H1 (cell line): ENCODE data around the gene PI4KA. TPM values are rescaled to one million over a fixed set of nuclear protein-coding genes. Genes with fewer than 3 reads are reported as not detected.

Source experiments
- CTCF ChIA-PET: fragments of 300-600 bp; sonication (Branson Sonifier 250); formaldehyde crosslinking; loops from one replicate; lab custom pipeline; 2021; ENCODE audit not compliant: partially characterized antibody; lab: Charles Lee
- POLR2A ChIA-PET: fragments of 300-600 bp; sonication (Branson Sonifier 250); formaldehyde crosslinking; loops from one replicate; lab custom pipeline; 2021; ENCODE audit warnings: inconsistent platforms; ENCODE audit not compliant: partially characterized antibody; lab: Charles Lee
- DNase-seq, 2 experiments: peaks; one replicate each; pipeline versions ENCODE4 v3.0.0 to v3.0.0-alpha.2; 2010 to 2022; ENCODE audit warnings: low spot score in 2 of 2, low read depth in 1 of 2, mixed read lengths in 1 of 2
- FAIRE-seq: peaks from 2 replicates; lab custom pipeline; 2011; peaks lifted over from hg19 to GRCh38; lab: Jason Lieb, UNC
- H2AFZ ChIP-seq: 2 replicates; pipeline ENCODE4 v1.8.1; 2012; ENCODE audit warnings: low read length, inconsistent platforms
- H2AK5ac ChIP-seq: 2 replicates; pipeline ENCODE4 v1.6.1; 2013; ENCODE audit warnings: low read depth, low read length
- H2BK120ac ChIP-seq: replicated peaks from 2 replicates; pipeline ENCODE3; 2013; ENCODE audit warnings: low read depth, low read length, inconsistent platforms
- H2BK12ac ChIP-seq: 2 replicates; pipeline ENCODE4 v1.6.1; 2013; ENCODE audit warnings: low read depth, low read length
- H2BK15ac ChIP-seq: 2 replicates; pipeline ENCODE4 v1.6.1; 2013; ENCODE audit warnings: low read length
- H2BK20ac ChIP-seq: 2 replicates; pipeline ENCODE4 v1.6.1; 2013; ENCODE audit warnings: low read length
- H2BK5ac ChIP-seq: 2 replicates; pipeline ENCODE4 v1.6.1; 2013; ENCODE audit warnings: low read depth, low read length
- H3K14ac ChIP-seq: 2 replicates; pipeline ENCODE4 v1.6.1; 2013; ENCODE audit warnings: inconsistent platforms; ENCODE audit not compliant: insufficient read length
- H3K18ac ChIP-seq: 2 replicates; pipeline ENCODE4 v1.6.1; 2013; ENCODE audit warnings: low read length; ENCODE audit errors: extremely low read depth
- H3K23ac ChIP-seq: 2 replicates; pipeline ENCODE4 v1.6.1; 2013; ENCODE audit warnings: inconsistent platforms; ENCODE audit not compliant: insufficient read length
- H3K23me2 ChIP-seq: 2 replicates; pipeline ENCODE4 v1.6.1; 2013; ENCODE audit warnings: low read depth, low read length
- H3K27ac ChIP-seq: 2 replicates; pipeline ENCODE4 v1.6.1; 2011; ENCODE audit warnings: low read depth, low read length, inconsistent platforms
- H3K27me3 ChIP-seq, 4 experiments: replicated peaks in 1 of 4; 1 replicate in 1 of 4; 2 replicates in 3 of 4; pipeline versions ENCODE4 v1.6.1 to v1.8.1; 2011 to 2013; ENCODE audit warnings: low read length in 3 of 4, mild to moderate bottlenecking in 3 of 4, inconsistent platforms in 2 of 4, mixed read lengths in 2 of 4, moderate library complexity in 1 of 4; ENCODE audit not compliant: control insufficient read depth in 3 of 4, insufficient read depth in 3 of 4; ENCODE audit errors: extremely low read depth in 1 of 4
- H3K36me3 ChIP-seq, 4 experiments: 2 replicates each; pipeline versions ENCODE4 v1.6.1 to v1.8.1; 2011 to 2013; ENCODE audit warnings: mild to moderate bottlenecking in 4 of 4, low read length in 3 of 4, moderate library complexity in 2 of 4, control low read depth in 1 of 4, inconsistent platforms in 1 of 4; ENCODE audit not compliant: insufficient read depth in 4 of 4, control insufficient read depth in 2 of 4
- H3K4ac ChIP-seq: replicated peaks from 2 replicates; pipeline ENCODE3; 2013; ENCODE audit warnings: low read length, low read depth, mixed read lengths, inconsistent platforms; ENCODE audit not compliant: insufficient read length
- H3K4me1 ChIP-seq, 4 experiments: replicated peaks in 1 of 4; 1 replicate in 1 of 4; 2 replicates in 3 of 4; pipeline versions ENCODE4 v1.6.1 to v1.8.1; 2011 to 2013; ENCODE audit warnings: low read length in 3 of 4, inconsistent platforms in 2 of 4, mixed read lengths in 1 of 4; ENCODE audit not compliant: insufficient read depth in 4 of 4, control insufficient read depth in 3 of 4
- H3K4me2 ChIP-seq, 2 experiments: 2 replicates each; pipeline versions ENCODE4 v1.6.1 to v1.8.1; 2011 to 2013; ENCODE audit warnings: low read depth in 2 of 2, low read length in 2 of 2, control low read depth in 1 of 2, inconsistent platforms in 1 of 2, mild to moderate bottlenecking in 1 of 2; ENCODE audit not compliant: insufficient read depth in 1 of 2
- H3K4me3 ChIP-seq, 4 experiments: fragments of 200-600, 300-600 bp in 1 of 4; sonication (generic), shearing (Covaris generic), sonication (Bioruptor Twin) in 1 of 4; 2 replicates each; pipeline versions ENCODE4 v1.5.1 to v1.8.1; 2011 to 2016; ENCODE audit warnings: low read length in 4 of 4, low read depth in 3 of 4, control low read depth in 2 of 4, inconsistent platforms in 2 of 4, mild to moderate bottlenecking in 2 of 4, mixed read lengths in 1 of 4, moderate library complexity in 1 of 4; ENCODE audit not compliant: insufficient read depth in 2 of 4; ENCODE audit errors: extremely low read depth in 1 of 4
- H3K56ac ChIP-seq: replicated peaks from 2 replicates; pipeline ENCODE3; 2013; ENCODE audit warnings: low read depth, mild to moderate bottlenecking, mixed read lengths, low read length, inconsistent platforms; ENCODE audit not compliant: insufficient read length
- H3K79me1 ChIP-seq: 2 replicates; pipeline ENCODE4 v1.6.1; 2013; ENCODE audit warnings: low read depth, low read length, control low read depth
- H3K79me2 ChIP-seq, 2 experiments: 2 replicates each; pipeline versions ENCODE4 v1.6.1 to v1.8.1; 2012 to 2013; ENCODE audit warnings: low read length in 2 of 2, mild to moderate bottlenecking in 2 of 2, inconsistent platforms in 1 of 2; ENCODE audit not compliant: insufficient read depth in 2 of 2, control insufficient read depth in 1 of 2
- H3K9ac ChIP-seq, 4 experiments: replicated peaks in 1 of 4; 1 replicate in 1 of 4; 2 replicates in 3 of 4; pipeline versions ENCODE4 v1.6.1 to v1.8.1; 2011 to 2013; ENCODE audit warnings: low read depth in 3 of 4, low read length in 3 of 4, control low read depth in 2 of 4, mild to moderate bottlenecking in 2 of 4, moderate library complexity in 2 of 4, inconsistent platforms in 1 of 4; ENCODE audit errors: extremely low read depth in 1 of 4
- H3K9me3 ChIP-seq, 2 experiments: 2 replicates each; pipeline versions ENCODE4 v1.6.1 to v1.8.1; 2012 to 2013; ENCODE audit warnings: mild to moderate bottlenecking in 2 of 2, moderate library complexity in 2 of 2, control low read depth in 1 of 2, inconsistent platforms in 1 of 2, low read depth in 1 of 2, low read length in 1 of 2, mixed read lengths in 1 of 2; ENCODE audit not compliant: insufficient read depth in 2 of 2
- H4K20me1 ChIP-seq, 2 experiments: replicated peaks in 1 of 2; 2 replicates each; pipeline versions ENCODE3 to v1.8.1; 2011 to 2013; ENCODE audit warnings: inconsistent platforms in 2 of 2, low read length in 2 of 2, mild to moderate bottlenecking in 1 of 2; ENCODE audit not compliant: insufficient read depth in 2 of 2, control insufficient read depth in 1 of 2
- H4K5ac ChIP-seq: 2 replicates; pipeline ENCODE4 v1.6.1; 2013; ENCODE audit warnings: low read length, low read depth, mixed read lengths, inconsistent platforms; ENCODE audit not compliant: insufficient read length
- H4K8ac ChIP-seq: 2 replicates; pipeline ENCODE4 v1.8.0; 2013; ENCODE audit warnings: mild to moderate bottlenecking, moderate library complexity, low read length, inconsistent platforms; ENCODE audit not compliant: insufficient read depth; ENCODE audit errors: extremely low read depth
- H4K91ac ChIP-seq: replicated peaks from 2 replicates; pipeline ENCODE3; 2013; ENCODE audit warnings: low read length, mixed read lengths, inconsistent platforms; ENCODE audit not compliant: insufficient read length
- CBX8 ChIP-seq: fragments of 300-800, 300-1000 bp; sonication (generic); IDR thresholded peaks from 2 replicates; pipeline ENCODE4 v1.7.1; 2016; ENCODE audit warnings: low read depth, low read length, borderline replicate concordance
- CHD2 ChIP-seq: IDR thresholded peaks from 2 replicates; pipeline ENCODE4 v1.6.1; 2012; ENCODE audit warnings: low read length, improper control_type of control experiment
- CTBP2 ChIP-seq: IDR thresholded peaks from 2 replicates; pipeline ENCODE4 v1.7.0; 2011; ENCODE audit warnings: borderline replicate concordance, mild to moderate bottlenecking, moderate library complexity, mixed read lengths, low read length; ENCODE audit not compliant: insufficient read depth, insufficient read length
- EGR1 ChIP-seq: IDR thresholded peaks from 2 replicates; pipeline ENCODE4 v1.6.1; 2011; ENCODE audit warnings: low read depth, low read length, borderline replicate concordance
- GABPA ChIP-seq: IDR thresholded peaks from 2 replicates; pipeline ENCODE4 v1.6.1; 2011; ENCODE audit warnings: mild to moderate bottlenecking, low read length, moderate library complexity, borderline replicate concordance; ENCODE audit not compliant: insufficient read depth
- HDAC2 ChIP-seq, 2 experiments: fragments of 300-600 bp in 1 of 2; sonication (generic) in 1 of 2; IDR thresholded peaks; 2 replicates each; pipeline ENCODE4 v1.6.1; 2011 to 2012; ENCODE audit warnings: low read depth in 2 of 2, low read length in 2 of 2, mild to moderate bottlenecking in 2 of 2, moderate library complexity in 2 of 2, borderline replicate concordance in 1 of 2, inconsistent platforms in 1 of 2
- NRF1 ChIP-seq: IDR thresholded peaks from 2 replicates; pipeline ENCODE4 v1.6.1; 2011; ENCODE audit warnings: mild to moderate bottlenecking, low read depth, low read length, improper control_type of control experiment
- POLR2A ChIP-seq, 2 experiments: IDR thresholded peaks; 1 replicate in 1 of 2; 2 replicates in 1 of 2; pipeline ENCODE4 v1.6.1; 2011; ENCODE audit warnings: low read depth in 2 of 2, low read length in 2 of 2, mild to moderate bottlenecking in 2 of 2; ENCODE audit errors: control extremely low read depth in 1 of 2
- POLR2AphosphoS5 ChIP-seq: IDR thresholded peaks from 2 replicates; pipeline ENCODE4 v1.6.1; 2011; ENCODE audit warnings: low read depth, low read length
- RNF2 ChIP-seq: fragments of 200-900, 300-1000 bp; sonication (generic); IDR thresholded peaks from 2 replicates; pipeline ENCODE4 v1.7.1; 2016; ENCODE audit warnings: borderline replicate concordance, low read depth, mild to moderate bottlenecking, antibody characterized with exemption, low read length; ENCODE audit not compliant: poor library complexity, severe bottlenecking; ENCODE audit errors: missing control alignments
- SP1 ChIP-seq: IDR thresholded peaks from 2 replicates; pipeline ENCODE4 v1.6.1; 2011; ENCODE audit warnings: low read depth, low read length
- SRF ChIP-seq: IDR thresholded peaks from 2 replicates; pipeline ENCODE4 v1.6.1; 2011; ENCODE audit warnings: mild to moderate bottlenecking, low read depth, low read length, moderate library complexity
- TAF1 ChIP-seq: IDR thresholded peaks from 2 replicates; pipeline ENCODE4 v1.6.1; 2011; ENCODE audit warnings: mild to moderate bottlenecking, low read depth, low read length
- TCF12 ChIP-seq: IDR thresholded peaks from 2 replicates; pipeline ENCODE4 v1.6.1; 2011; ENCODE audit warnings: low read depth, mild to moderate bottlenecking, low read length
- ZNF274 ChIP-seq: IDR thresholded peaks from 2 replicates; pipeline ENCODE4 v1.7.0; 2012; ENCODE audit warnings: low read length, borderline replicate concordance; ENCODE audit errors: extremely low read depth
- WGBS, 2 experiments: shearing (Covaris generic) in 1 of 2; methylation state at CpG; one replicate each; pipeline versions ENCODE4 v1.1.6 to v1.1.7; 2013 to 2015; ENCODE audit warnings: low lambda C conversion rate in 2 of 2, mixed read lengths in 2 of 2, inconsistent platforms in 1 of 2, low coverage in 1 of 2, missing lambda C conversion rate in 1 of 2; ENCODE audit not compliant: insufficient replicate concordance in 2 of 2, insufficient coverage in 1 of 2, insufficient read length in 1 of 2; ENCODE audit errors: extremely low coverage in 1 of 2, missing lambda C conversion rate in 1 of 2; 5-methylcytosine and 5-hydroxymethylcytosine counted together
- polyA plus RNA-seq, 7 experiments: library from polyadenylated mRNA; depleted of rRNA in 3 of 7; stranded (reverse) in 5 of 7; unstranded in 2 of 7; fragments of >200 nt in 5 of 7; fragments of 200-250 nt in 2 of 7; gene quantifications; 1 replicate in 5 of 7; 2 replicates in 1 of 7; 4 replicates in 1 of 7; pipeline versions ENCODE4 v1.2.1 to v1.2.3, GENCODE V29; 2011 to 2013; ENCODE audit warnings: missing spikeins in 2 of 7, mixed read lengths in 2 of 7
- total RNA-seq: library from RNA; stranded (reverse); fragmentation: NEBNext Ultra II Directional; extraction: Animal tissue kit (Norgen Biotek cat#: 25700); gene quantifications from 2 replicates; pipeline ENCODE4 v1.2.1, GENCODE V29; 2021

Gene PI4KA
- total and polyA plus RNA-seq, 2 of the 8 experiments (the other 6 are each of a cell fraction or from before 2014, with no cell fraction given), result 22.5 to 37.7 TPM

GRCh38 chr22:20666560-20666959, 192.1 kb downstream of the PI4KA start:
- no peak overlapping the region for H3K4me2 ChIP-seq
- no peak overlapping the region for H4K5ac ChIP-seq
- WGBS, 2 experiments, result 89% methylated on average over 1 of the region's 1 CpG; no CpG with 5 or more reads in 1 of the 2 experiments
- no peak overlapping the region for H3K4me3 ChIP-seq
- H3K18ac ChIP-seq, result no peak overlapping the region
- no peaks in the 10 kb centered on the region for H3K23me2 ChIP-seq
- H2BK12ac ChIP-seq, result no peak overlapping the region
- no peak overlapping the region for H2AK5ac ChIP-seq
- no peak overlapping the region for H4K8ac ChIP-seq
- H3K14ac ChIP-seq, result no peak overlapping the region
- H2BK15ac ChIP-seq, result no peak overlapping the region
- no peaks in the 10 kb centered on the region for H3K9me3 ChIP-seq
- no peak overlapping the region for H2BK120ac ChIP-seq
- H3K4ac ChIP-seq, result no peak overlapping the region
- H3K27ac ChIP-seq, result no peak overlapping the region
- no peak overlapping the region for H2AFZ ChIP-seq
- DNase-seq (no peak), FAIRE-seq (no peak)
- TF ChIP-seq TAF1, result no peak
- no peak for TF ChIP-seq ZNF274
- TF ChIP-seq SRF, result no peak
- TF ChIP-seq GABPA, result no peak
- TF ChIP-seq TCF12, result no peak
- no peak for TF ChIP-seq CHD2
- no peak for TF ChIP-seq NRF1
- TF ChIP-seq POLR2AphosphoS5, result no peak
- TF ChIP-seq EGR1, result no peak
- no peak for TF ChIP-seq HDAC2 (IDR thresholded peaks at IDR 0.05; ENCODE audit: borderline replicate concordance in 1 of 2, low read depth in 2 of 2, low read length in 2 of 2)
- TF ChIP-seq RNF2, result no peak
- TF ChIP-seq SP1, result no peak
- no peak for TF ChIP-seq CTBP2
- TF ChIP-seq POLR2A (IDR thresholded peaks at IDR 0.05; ENCODE audit: control extremely low read depth in 1 of 2, low read depth in 2 of 2, low read length in 2 of 2), result no peak
- TF ChIP-seq CBX8, result no peak
- H3K79me2 ChIP-seq, result no peaks in the 10 kb centered on the region
- H4K20me1 ChIP-seq, result no peaks in the 10 kb centered on the region
- no peak overlapping the region for H4K91ac ChIP-seq
- H2BK20ac ChIP-seq, result no peak overlapping the region
- CTCF ChIA-PET, result no interaction called here
- no peak overlapping the region for H2BK5ac ChIP-seq
- POLR2A ChIA-PET, result no interaction called here
- H3K23ac ChIP-seq, result no peak overlapping the region
- no peaks in the 10 kb centered on the region for H3K79me1 ChIP-seq
- no peaks in the 10 kb centered on the region for H3K4me1 ChIP-seq
- no peak overlapping the region for H3K56ac ChIP-seq
- H3K36me3 ChIP-seq, result no peaks in the 10 kb centered on the region
- H3K9ac ChIP-seq, result no peak overlapping the region
- no peaks in the 10 kb centered on the region for H3K27me3 ChIP-seq
